Thoracic aorta (tissue), 2 donors: ENCODE data around the gene CDCA7L. TPM values are rescaled to one million over a fixed set of nuclear protein-coding genes. Genes with fewer than 3 reads are reported as not detected.

ENCODE experiments used
- ATAC-seq: fragments of 150-250 bp; one replicate; pipeline ENCODE4 v1.8.0; 2017; ENCODE audit warnings: low read depth; ENCODE audit not compliant: insufficient number of reproducible peaks, low FRiP score
- DNase-seq: peaks from one replicate; pipeline ENCODE4 v3.0.0-alpha.2; 2020; ENCODE audit warnings: low spot score
- H3K27ac ChIP-seq, 2 donors: fragments of 200-600 bp; sonication (generic); 1 replicate in 1 of 2; 2 replicates in 1 of 2; pipeline ENCODE4 v1.5.1; 2016; ENCODE audit warnings: mild to moderate bottlenecking in 2 of 2, moderate library complexity in 2 of 2
- H3K27me3 ChIP-seq: fragments of 200-600 bp; sonication (generic); replicated peaks from 2 replicates; pipeline ENCODE4 v1.6.0; 2016; ENCODE audit warnings: mild to moderate bottlenecking; ENCODE audit not compliant: insufficient read depth
- H3K36me3 ChIP-seq: fragments of 200-600 bp; sonication (generic); one replicate; pipeline ENCODE4 v1.5.1; 2016
- H3K4me1 ChIP-seq, 2 donors: fragments of 200-600 bp; sonication (generic); 1 replicate in 1 of 2; 2 replicates in 1 of 2; pipeline versions ENCODE4 v1.5.1 to v1.6.0; 2016; ENCODE audit warnings: low read depth in 2 of 2, mild to moderate bottlenecking in 1 of 2; ENCODE audit not compliant: control insufficient read depth in 1 of 2
- H3K4me3 ChIP-seq: fragments of 200-600 bp; sonication (generic); 2 replicates; pipeline ENCODE4 v1.5.1; 2016; ENCODE audit warnings: mild to moderate bottlenecking
- H3K9me3 ChIP-seq: fragments of 200-600 bp; sonication (generic); 2 replicates; pipeline ENCODE4 v1.5.1; 2016
- CTCF ChIP-seq: fragments of 200-600 bp; sonication (generic); IDR thresholded peaks from one replicate; pipeline ENCODE4 v1.5.1; 2019; ENCODE audit warnings: antibody characterized with exemption
- total RNA-seq, 2 donors: library from RNA; depleted of rRNA; stranded (reverse); fragments of >200 nt; gene quantifications; one replicate each; pipeline versions ENCODE4 v1.1.0 to v1.2.3, GENCODE V29; 2016

CDCA7L gene
- total RNA-seq, 2 donors from 2014 or later, result 2.5 to 13.9 TPM

DNA sequence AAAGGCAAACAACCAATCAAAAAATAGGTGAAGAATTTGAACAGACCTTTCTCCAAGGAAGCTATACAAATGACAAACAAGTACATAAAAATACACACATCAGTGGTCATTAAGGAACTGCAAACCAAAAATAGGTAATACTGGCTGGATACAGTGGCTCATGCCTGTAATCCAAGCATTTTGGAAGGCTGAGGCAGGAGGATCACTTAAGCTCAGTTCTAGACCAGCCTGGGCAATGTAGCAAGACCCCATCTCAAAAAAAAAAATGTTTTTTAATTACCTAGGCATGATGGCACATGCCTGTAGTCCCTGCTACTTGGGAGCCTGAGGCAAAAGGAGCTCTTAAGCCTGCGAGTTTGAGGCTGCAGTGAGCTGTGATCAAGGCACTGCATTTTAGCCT is 19.3 kb downstream of the CDCA7L start:
- Histone ChIP-seq H3K36me3 (no peaks in the 10 kb centered on the region), H3K9me3 (peaks cover 6% of the 10 kb centered on the region), H3K27ac (no peak overlapping the region), H3K4me3 (no peak overlapping the region), H3K27me3 (no peaks in the 10 kb centered on the region), H3K4me1 (no peaks in the 10 kb centered on the region)
- ATAC-seq (no peak), DNase-seq (no peak)
- no peak for TF ChIP-seq CTCF

- DNase-seq, result no peak
Observed at GRCh38 chr7:21923658-21924057, 22.0 kb downstream of the CDCA7L start.

DNA sequence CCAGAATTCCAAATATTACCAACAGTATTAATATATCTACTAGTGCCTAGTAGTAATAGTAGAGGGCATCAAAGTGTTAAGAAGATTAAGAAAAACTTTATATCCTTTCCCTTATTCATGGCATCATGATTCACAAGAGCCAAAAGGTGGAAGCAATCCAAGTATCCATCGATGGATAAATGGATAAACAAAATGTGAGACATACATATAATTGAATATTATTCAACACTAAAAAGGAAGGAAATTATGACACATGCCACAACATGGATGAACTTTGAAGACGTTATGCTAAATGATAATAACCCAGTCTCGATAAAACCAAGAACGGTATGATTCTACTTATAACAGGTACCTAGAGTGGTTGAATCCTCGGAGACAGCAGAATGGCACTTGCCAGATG is 23.1 kb downstream of the CDCA7L start:
- no peak for TF ChIP-seq CTCF

More at GRCh38 chr7:21923658-21924057, 22.0 kb downstream of the CDCA7L start:
- Histone ChIP-seq H3K36me3 (no peaks in the 10 kb centered on the region), H3K27me3 (no peaks in the 10 kb centered on the region), H3K4me1 (no peaks in the 10 kb centered on the region), H3K27ac (no peak overlapping the region), H3K9me3 (no peaks in the 10 kb centered on the region), H3K4me3 (no peak overlapping the region)
- ATAC-seq, result no peak
- TF ChIP-seq CTCF, result no peak

GRCh38 chr7:21920936-21921335 is 24.8 kb downstream of the CDCA7L start:
- Histone ChIP-seq H3K27me3 (no peaks in the 10 kb centered on the region), H3K27ac (no peak overlapping the region), H3K4me1 (no peaks in the 10 kb centered on the region), H3K4me3 (no peak overlapping the region), H3K36me3 (no peaks in the 10 kb centered on the region), H3K9me3 (no peaks in the 10 kb centered on the region)
- ATAC-seq (no peak), DNase-seq (no peak)
- TF ChIP-seq CTCF, result no peak

More for the DNA sequence above, 23.1 kb downstream of the CDCA7L start:
- Histone ChIP-seq H3K4me3 (no peak overlapping the region), H3K4me1 (no peaks in the 10 kb centered on the region), H3K27me3 (no peaks in the 10 kb centered on the region), H3K36me3 (no peaks in the 10 kb centered on the region), H3K27ac (no peak overlapping the region), H3K9me3 (no peaks in the 10 kb centered on the region)
- DNase-seq, result no peak
- no peak for ATAC-seq

DNA sequence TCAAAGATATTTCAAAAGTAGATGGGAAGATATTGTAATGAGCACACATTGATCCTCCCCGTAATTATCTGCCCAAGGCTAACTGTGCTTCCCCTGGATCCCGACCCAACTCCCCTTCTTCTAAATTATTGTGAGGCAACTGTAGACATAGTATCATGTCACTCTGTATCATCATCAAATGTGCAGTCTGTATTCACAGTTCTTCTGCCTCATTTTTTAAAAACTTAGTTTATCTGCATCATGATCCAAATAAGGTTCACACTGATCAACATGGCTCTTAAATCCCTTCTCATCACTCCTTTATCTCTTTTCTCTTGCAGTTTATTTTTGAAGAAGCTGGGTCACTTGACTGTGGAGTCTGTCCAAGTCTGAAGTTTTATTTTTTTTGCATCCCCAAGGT is 27.5 kb downstream of the CDCA7L start:
- no peaks in the 10 kb centered on the region for H3K9me3 ChIP-seq
- no peak for DNase-seq
- no peak overlapping the region for H3K27ac ChIP-seq
- no peak for ATAC-seq
- no peak for TF ChIP-seq CTCF
- H3K4me1 ChIP-seq, result no peaks in the 10 kb centered on the region
- no peaks in the 10 kb centered on the region for H3K36me3 ChIP-seq
- no peak overlapping the region for H3K4me3 ChIP-seq
- H3K27me3 ChIP-seq, result no peaks in the 10 kb centered on the region
